Endodermal cell (in vitro differentiated cells): ENCODE measurements around the gene FBXO8. TPM values are rescaled to one million over a fixed set of nuclear protein-coding genes. Genes with fewer than 3 reads are reported as not detected.

Source experiments
- DNase-seq: peaks from one replicate; pipeline ENCODE4 v3.0.0-alpha.2; 2017
- H3K27ac ChIP-seq: 2 replicates; pipeline ENCODE4 v1.5.1; 2013; ENCODE audit warnings: mild to moderate bottlenecking, low read depth, low read length, moderate library complexity
- H3K27me3 ChIP-seq: 2 replicates; pipeline ENCODE4 v1.6.1; 2013; ENCODE audit warnings: mild to moderate bottlenecking, low read length, moderate library complexity; ENCODE audit not compliant: insufficient read depth, control insufficient read depth, poor library complexity, severe bottlenecking
- H3K36me3 ChIP-seq: 2 replicates; pipeline ENCODE4 v1.7.0; 2013; ENCODE audit warnings: mild to moderate bottlenecking, low read length, moderate library complexity; ENCODE audit not compliant: control insufficient read depth, insufficient read depth
- H3K4me1 ChIP-seq: one replicate; pipeline ENCODE4 v1.7.0; 2013; ENCODE audit warnings: low read length; ENCODE audit not compliant: control insufficient read depth, insufficient read depth
- H3K4me3 ChIP-seq: 2 replicates; pipeline ENCODE4 v1.5.1; 2013; ENCODE audit warnings: mild to moderate bottlenecking, low read length, moderate library complexity
- H3K9ac ChIP-seq: 2 replicates; pipeline ENCODE4 v1.6.1; 2013; ENCODE audit warnings: mild to moderate bottlenecking, low read length, moderate library complexity; ENCODE audit not compliant: poor library complexity, severe bottlenecking; ENCODE audit errors: extremely low read depth
- H3K9me3 ChIP-seq: 2 replicates; pipeline ENCODE4 v1.6.1; 2013; ENCODE audit warnings: mild to moderate bottlenecking, low read length, moderate library complexity; ENCODE audit not compliant: control insufficient read depth
- H3K27ac Mint-ChIP-seq: 2 replicates; pipeline ENCODE4 v1.8.0; 2020; ENCODE audit warnings: mixed read lengths
- H3K27me3 Mint-ChIP-seq: 2 replicates; pipeline ENCODE4 v1.8.0; 2021; ENCODE audit warnings: mild to moderate bottlenecking, mixed read lengths; ENCODE audit not compliant: insufficient read depth
- H3K36me3 Mint-ChIP-seq: 2 replicates; pipeline ENCODE4 v1.8.0; 2020; ENCODE audit warnings: low read depth, mixed read lengths
- H3K4me1 Mint-ChIP-seq: 2 replicates; pipeline ENCODE4 v1.8.0; 2020; ENCODE audit warnings: mixed read lengths
- H3K4me3 Mint-ChIP-seq: 2 replicates; pipeline ENCODE4 v1.8.0; 2020; ENCODE audit warnings: mild to moderate bottlenecking, moderate library complexity, mixed read lengths
- H3K9me3 Mint-ChIP-seq: 2 replicates; pipeline ENCODE4 v1.8.0; 2020; ENCODE audit warnings: mild to moderate bottlenecking, mixed read lengths
- WGBS, 2 experiments: methylation state at CpG; one replicate each; pipeline versions ENCODE4 v1.1.5 to v1.1.7; 2013; ENCODE audit warnings: missing lambda C conversion rate in 2 of 2, mixed read lengths in 1 of 2; ENCODE audit not compliant: insufficient coverage in 1 of 2, insufficient read length in 1 of 2; 5-methylcytosine and 5-hydroxymethylcytosine counted together
- total RNA-seq, 2 donors: library from RNA; stranded (reverse); fragmentation: NEBNext Ultra II Directional in 1 of 2; extraction: Animal tissue kit (Norgen Biotek cat#: 25700) in 1 of 2; gene quantifications; 2 replicates in 1 of 2; 3 replicates in 1 of 2; pipeline ENCODE4 v1.2.1, GENCODE V29; 2021
- TF ChIP-seq, protein P1 (sequence below): fragments of 200-600 bp; sonication (generic); conservative IDR thresholded peaks from 2 replicates; pipeline ENCODE4 v1.5.0; 2021; ENCODE audit warnings: antibody characterized with exemption, mild to moderate bottlenecking

The FBXO8 gene
- total RNA-seq, 2 donors from 2014 or later = 9.4 to 9.8 TPM

- Mint-ChIP-seq H3K36me3 (no peaks in the 10 kb centered on the region), H3K4me3 (no peak overlapping the region), H3K9me3 (no peaks in the 10 kb centered on the region), H3K27me3 (peaks cover 12% of the 10 kb centered on the region), H3K4me1 (peaks cover 7% of the 10 kb centered on the region), H3K27ac (no peak overlapping the region)
- no peak overlapping the region for H3K9ac ChIP-seq
- TF ChIP-seq, protein P1, sequence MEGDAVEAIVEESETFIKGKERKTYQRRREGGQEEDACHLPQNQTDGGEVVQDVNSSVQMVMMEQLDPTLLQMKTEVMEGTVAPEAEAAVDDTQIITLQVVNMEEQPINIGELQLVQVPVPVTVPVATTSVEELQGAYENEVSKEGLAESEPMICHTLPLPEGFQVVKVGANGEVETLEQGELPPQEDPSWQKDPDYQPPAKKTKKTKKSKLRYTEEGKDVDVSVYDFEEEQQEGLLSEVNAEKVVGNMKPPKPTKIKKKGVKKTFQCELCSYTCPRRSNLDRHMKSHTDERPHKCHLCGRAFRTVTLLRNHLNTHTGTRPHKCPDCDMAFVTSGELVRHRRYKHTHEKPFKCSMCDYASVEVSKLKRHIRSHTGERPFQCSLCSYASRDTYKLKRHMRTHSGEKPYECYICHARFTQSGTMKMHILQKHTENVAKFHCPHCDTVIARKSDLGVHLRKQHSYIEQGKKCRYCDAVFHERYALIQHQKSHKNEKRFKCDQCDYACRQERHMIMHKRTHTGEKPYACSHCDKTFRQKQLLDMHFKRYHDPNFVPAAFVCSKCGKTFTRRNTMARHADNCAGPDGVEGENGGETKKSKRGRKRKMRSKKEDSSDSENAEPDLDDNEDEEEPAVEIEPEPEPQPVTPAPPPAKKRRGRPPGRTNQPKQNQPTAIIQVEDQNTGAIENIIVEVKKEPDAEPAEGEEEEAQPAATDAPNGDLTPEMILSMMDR = no peak
- H3K27ac ChIP-seq = no peak overlapping the region
- H3K36me3 ChIP-seq = no peaks in the 10 kb centered on the region
- WGBS, 2 experiments = 89 to 100% methylated on average over 1 to 2 of the region's 2 CpGs
- H3K27me3 ChIP-seq = peaks cover 15% of the 10 kb centered on the region
- no peaks in the 10 kb centered on the region for H3K4me1 ChIP-seq
- no peak overlapping the region for H3K4me3 ChIP-seq
- DNase-seq = no peak
- no peaks in the 10 kb centered on the region for H3K9me3 ChIP-seq
Measured at GRCh38 chr4:174201871-174202270, 81.6 kb downstream of the FBXO8 start.

DNA sequence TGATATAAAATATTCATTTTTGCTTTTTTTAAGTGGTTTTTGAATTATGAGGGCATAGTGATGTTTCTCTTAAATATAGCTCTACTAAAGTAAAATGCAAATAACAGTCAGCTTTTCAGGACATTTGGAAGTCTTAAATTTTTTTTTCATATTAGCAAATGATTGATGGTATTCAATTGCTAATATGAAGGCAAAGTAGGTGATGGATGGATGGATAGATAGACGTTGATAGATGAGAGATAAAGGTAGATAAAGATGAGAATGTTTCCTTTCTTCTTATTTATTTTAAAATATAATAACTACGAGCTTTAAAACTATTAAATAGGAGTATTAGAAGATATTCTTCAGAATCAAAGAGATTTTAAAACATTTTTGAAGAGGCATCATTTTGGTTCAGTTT lies 83.7 kb downstream of the FBXO8 start:
- Histone ChIP-seq H3K27ac (no peak overlapping the region), H3K27me3 (no peaks in the 10 kb centered on the region), H3K4me3 (no peak overlapping the region), H3K9me3 (peaks cover 6% of the 10 kb centered on the region), H3K36me3 (no peaks in the 10 kb centered on the region), H3K9ac (no peak overlapping the region), H3K4me1 (no peaks in the 10 kb centered on the region)
- no CpG with 5 or more reads among the region's 2 CpGs for WGBS, 2 experiments
- peaks cover 5% of the 10 kb centered on the region for H3K27me3 Mint-ChIP-seq
- no peak for DNase-seq
- no peaks in the 10 kb centered on the region for H3K36me3 Mint-ChIP-seq
- TF ChIP-seq, protein P1 = no peak
- H3K4me1 Mint-ChIP-seq = peaks cover 7% of the 10 kb centered on the region
- H3K27ac Mint-ChIP-seq = no peak overlapping the region
- H3K4me3 Mint-ChIP-seq = no peak overlapping the region
- H3K9me3 Mint-ChIP-seq = no peaks in the 10 kb centered on the region

DNA sequence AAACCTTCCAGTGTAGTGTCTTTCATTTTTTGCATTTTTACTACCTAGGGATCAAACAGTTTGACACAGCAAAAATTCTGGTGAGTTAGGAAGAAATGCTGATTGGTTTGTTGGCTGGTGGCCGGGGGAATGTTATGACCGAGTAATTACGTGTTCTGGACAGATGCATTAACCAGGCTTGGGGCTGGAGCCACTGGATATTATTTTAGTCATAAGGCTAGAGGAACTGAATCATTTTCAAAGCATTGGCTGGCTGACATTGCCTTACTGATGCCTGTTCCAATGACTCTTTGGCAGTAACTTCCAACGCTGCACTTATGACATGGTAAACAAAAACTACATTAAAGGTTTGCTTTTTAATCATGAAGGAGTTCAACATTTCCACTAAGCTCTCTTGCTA lies 84.6 kb downstream of the FBXO8 start:
- no peaks in the 10 kb centered on the region for H3K36me3 Mint-ChIP-seq
- peaks cover 6% of the 10 kb centered on the region for H3K9me3 ChIP-seq
- H3K4me1 Mint-ChIP-seq = no peaks in the 10 kb centered on the region
- no peak overlapping the region for H3K4me3 Mint-ChIP-seq
- no peaks in the 10 kb centered on the region for H3K36me3 ChIP-seq
- H3K4me3 ChIP-seq = no peak overlapping the region
- no peak overlapping the region for H3K27ac ChIP-seq
- DNase-seq = no peak
- 86 to 96% methylated on average over 4 of the region's 4 CpGs for WGBS, 2 experiments
- H3K4me1 ChIP-seq = no peaks in the 10 kb centered on the region
- peaks cover 5% of the 10 kb centered on the region for H3K27me3 Mint-ChIP-seq
- H3K9ac ChIP-seq = no peak overlapping the region
- H3K27me3 ChIP-seq = no peaks in the 10 kb centered on the region
- no peak overlapping the region for H3K27ac Mint-ChIP-seq
- peaks cover 1% of the 10 kb centered on the region for H3K9me3 Mint-ChIP-seq
- TF ChIP-seq, protein P1 = no peak
